Activated CD4-positive, CD25-positive, alpha-beta regulatory T cell treated with anti-CD3 and anti-CD28 coated beads, Interleukin-2, amount 50 U/mL, for 16 hours (primary cell): ENCODE results near the gene PDS5B.
A peak's percentile ranks its signal among the peaks of the same experiment; 100 is the strongest.
"Not testable (repeated sequence)": the region's sequence is repeated elsewhere in the genome, so short reads cannot be mapped to it uniquely, and the experiment has no call there.

Experiments
- DNase-seq: peaks from one replicate; pipeline ENCODE4 v3.0.0-alpha.2; 2020; ENCODE audit warnings: low read depth, low spot score

The PDS5B gene

GRCh38 chr13:32586080-32586900, at the start of gene PDS5B:
Gene PDS5B (plus strand): TSS chr13:32586452. CDS start chr13:32648773, 62,321 bp downstream.
- peak; percentile 88 for DNase-seq

DNA sequence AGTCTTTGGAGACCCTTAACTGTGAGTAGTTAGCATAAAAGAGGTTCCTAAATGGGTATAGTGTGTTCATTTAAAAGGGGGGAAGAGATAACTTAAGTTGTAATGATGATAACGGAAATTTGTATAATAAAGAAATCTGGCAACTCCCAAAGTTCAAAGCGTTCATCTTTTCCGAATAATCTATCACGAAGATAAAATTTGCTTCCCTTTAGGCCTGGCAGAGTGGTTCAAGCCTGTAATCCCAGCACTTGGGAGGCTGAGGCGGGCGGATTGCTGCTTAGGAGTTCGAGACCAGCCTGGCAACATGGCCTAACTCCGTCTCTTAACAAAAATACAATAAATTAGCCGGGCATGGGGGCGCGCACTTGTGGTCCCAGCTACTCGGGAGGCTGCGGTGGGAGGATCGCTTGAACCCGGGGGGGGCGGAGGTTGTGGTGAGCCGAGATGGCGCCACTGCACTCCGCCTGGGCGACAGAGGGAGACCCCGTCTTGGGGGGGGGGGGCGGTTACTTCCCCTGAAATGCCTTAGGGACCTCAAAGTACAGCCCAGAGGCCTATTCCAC, 48.6 kb upstream of the PDS5B start:
- DNase-seq = no peak

- DNase-seq = no peak
Observed at GRCh38 chr13:32538143-32538620, 48.1 kb upstream of the PDS5B start.

GRCh38 chr13:32538621-32539246, 47.5 kb upstream of the PDS5B start, which contains the start of gene N4BP2L2:
Gene N4BP2L2 (minus strand): TSS chr13:32538795. CDS start chr13:32537027, 1,768 bp downstream.
- DNase-seq = peak; percentile 86

- DNase-seq = no peak
Observed at GRCh38 chr13:32542221-32542620, 44.0 kb upstream of the PDS5B start.

GRCh38 chr13:32545083-32545482, 41.2 kb upstream of the PDS5B start:
- no peak for DNase-seq

DNA sequence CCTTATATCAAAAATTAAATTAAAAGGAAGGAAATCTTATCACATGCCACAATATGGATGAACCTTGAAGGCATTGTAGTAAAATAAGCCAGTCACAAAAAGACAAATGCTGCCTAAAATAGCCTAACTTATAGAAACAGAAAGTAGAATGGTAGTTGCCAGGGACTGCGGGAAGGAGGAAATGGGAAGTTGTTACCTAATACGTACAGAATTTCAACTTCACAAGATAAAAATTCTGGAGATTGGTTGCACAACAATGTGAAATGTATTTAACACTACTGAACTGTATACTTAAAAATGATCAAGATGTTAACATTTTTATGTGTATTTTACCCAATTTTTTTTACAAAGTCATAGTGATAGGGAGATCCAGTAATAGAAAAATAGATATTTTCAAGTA, 37.4 kb upstream of the PDS5B start:
- no peak for DNase-seq

DNA sequence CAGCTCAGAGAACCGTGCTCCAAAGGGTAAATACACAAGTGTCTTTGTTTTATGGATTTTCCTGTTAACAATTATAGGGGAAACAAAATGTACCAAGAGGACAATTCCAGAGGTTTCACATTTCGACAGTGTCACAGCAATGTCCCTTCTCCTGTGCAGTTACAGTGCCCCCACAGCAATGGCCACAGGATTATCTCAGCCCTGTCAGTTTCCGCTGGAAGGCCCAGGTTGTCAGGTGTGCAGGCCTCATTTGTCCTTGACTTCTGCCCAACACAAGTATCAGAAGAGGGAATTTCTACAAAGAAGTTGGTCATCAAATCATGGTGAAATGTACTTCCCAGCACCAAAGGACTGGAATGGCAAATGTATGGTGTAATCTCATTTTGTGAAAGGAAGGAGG, 36.5 kb upstream of the PDS5B start:
- DNase-seq = no peak

GRCh38 chr13:32553720-32554119, 32.5 kb upstream of the PDS5B start:
- no peak for DNase-seq

GRCh38 chr13:32555613-32556012, 30.6 kb upstream of the PDS5B start:
- DNase-seq = no peak

- DNase-seq = not testable (repeated sequence)
Observed at GRCh38 chr13:32560842-32561241, 25.4 kb upstream of the PDS5B start.

GRCh38 chr13:32575687-32576086, 10.6 kb upstream of the PDS5B start:
- DNase-seq = not testable (repeated sequence)

- DNase-seq = no peak
Observed at GRCh38 chr13:32577032-32577431, 9.2 kb upstream of the PDS5B start.

- no peak for DNase-seq
Observed at GRCh38 chr13:32581177-32581786, 5.0 kb upstream of the PDS5B start.

- no peak for DNase-seq
Observed at GRCh38 chr13:32582281-32582680, 4.0 kb upstream of the PDS5B start.

- no peak for DNase-seq
Observed at GRCh38 chr13:32582991-32583390, 3.3 kb upstream of the PDS5B start.

DNA sequence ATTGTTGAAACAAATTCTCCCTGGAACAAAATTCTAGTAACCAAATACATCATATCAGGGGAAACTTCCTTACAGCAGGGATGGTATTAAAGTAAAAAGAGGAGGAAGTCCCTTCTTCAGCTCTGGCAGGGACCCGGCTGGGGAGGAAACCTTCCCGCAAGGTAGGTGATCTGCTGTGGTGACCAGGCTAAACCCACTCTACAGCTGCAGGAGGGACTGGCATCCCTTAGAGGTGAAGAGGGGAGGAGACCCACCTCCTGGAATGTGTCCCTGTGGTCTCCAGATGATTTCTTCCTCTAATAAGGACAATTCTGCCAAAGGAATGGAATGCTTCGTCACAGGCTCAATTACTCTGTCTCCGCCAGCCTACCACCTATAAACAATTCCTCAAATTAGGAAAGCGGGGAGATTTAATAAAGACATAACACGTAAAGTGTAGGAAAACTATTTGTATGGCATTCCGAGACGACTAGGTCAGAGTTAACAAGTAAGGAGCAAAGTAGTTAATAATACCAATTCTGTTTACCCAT, 637 bp upstream of the PDS5B start:
- no peak for DNase-seq

DNA sequence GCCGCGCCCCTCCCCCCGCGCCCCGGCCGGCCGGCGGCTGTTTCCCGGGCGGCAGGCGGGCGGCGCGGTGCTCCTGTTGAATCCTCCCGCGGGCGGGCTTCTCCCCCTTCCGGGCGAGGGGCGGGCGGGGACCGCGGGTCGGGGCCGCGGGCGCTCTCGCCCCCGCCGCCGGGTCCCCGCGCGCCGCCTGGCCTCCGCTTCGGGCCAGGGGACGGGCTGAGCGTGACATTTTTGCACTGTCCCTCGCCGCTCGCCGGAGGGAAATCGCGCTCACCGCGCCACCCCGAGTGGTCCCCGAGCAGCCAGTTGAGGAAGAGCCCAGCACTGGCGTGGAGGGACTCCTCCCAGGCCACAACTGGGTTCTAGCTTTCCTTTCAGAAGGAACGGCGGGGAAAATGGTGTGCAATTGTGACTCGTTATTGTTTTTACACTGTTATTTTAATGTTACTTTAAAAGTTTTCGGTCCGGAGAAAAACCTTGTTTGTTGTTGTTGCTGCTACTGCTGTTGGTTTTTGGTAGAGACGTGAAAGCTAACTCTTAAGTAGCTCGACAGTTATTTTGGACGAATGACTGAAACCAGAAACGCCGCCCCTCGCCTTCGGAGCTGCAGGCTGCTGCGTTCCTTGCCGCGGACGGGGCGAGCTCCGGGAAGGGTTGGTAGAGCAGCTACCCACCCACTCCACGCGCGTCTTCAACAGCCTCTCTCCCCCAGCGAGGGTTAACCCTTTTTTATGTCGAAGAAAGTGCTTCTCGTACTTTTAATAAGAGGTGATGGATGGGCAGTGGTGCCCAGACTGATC, 959 bp downstream of the PDS5B start:
- peak; percentile 18 for DNase-seq

- DNase-seq = no peak
Observed at GRCh38 chr13:32587811-32588170, 1.5 kb downstream of the PDS5B start.

DNA sequence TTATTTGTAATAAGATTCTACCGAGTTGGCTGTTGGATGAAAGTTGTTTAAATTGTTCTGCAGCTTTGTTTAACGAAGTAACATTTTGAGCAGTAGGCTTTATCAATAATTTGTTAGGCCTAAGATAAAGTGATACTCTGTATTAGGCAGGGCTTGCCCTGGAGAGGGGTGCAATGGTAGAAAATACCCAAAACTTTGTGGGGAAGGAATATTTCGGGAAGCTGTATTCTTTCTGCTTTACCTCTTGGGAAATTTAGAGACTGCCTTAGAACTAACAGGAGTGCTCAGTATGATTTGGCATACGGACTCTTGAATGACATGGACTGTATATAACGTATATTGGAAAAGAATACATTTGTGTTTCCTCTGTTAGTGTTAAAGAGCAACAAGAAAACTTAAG, 2.5 kb downstream of the PDS5B start:
- DNase-seq = no peak

DNA sequence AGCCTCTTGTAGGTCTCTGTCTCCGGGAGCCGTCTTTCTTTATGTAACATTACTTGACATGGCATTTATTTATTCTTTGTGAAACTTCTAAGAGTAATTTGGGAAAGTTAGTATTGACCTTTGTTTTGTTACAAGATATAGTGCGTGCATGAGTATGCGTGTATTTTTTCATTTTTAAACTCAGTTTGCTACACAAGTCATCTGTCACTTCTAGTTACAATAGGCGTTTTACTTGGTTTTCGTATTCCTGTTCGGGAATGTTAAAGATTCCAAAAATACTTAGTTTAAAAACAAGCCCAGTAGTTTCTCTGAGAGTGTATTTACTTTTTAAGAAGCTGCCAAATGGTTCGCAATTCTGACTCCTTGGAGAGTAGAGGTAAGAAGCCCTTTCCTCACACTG, 3.2 kb downstream of the PDS5B start:
- DNase-seq = no peak
